A549 (cell line): ENCODE results near the gene SCNM1.

Source experiments
- EHMT2 ChIP-seq: fragments of 200-600 bp; sonication (generic); IDR thresholded peaks from 2 replicates; pipeline ENCODE4 v1.6.1; 2016; ENCODE audit warnings: antibody characterized with exemption, low read depth, mild to moderate bottlenecking, moderate library complexity
- EP300 ChIP-seq, 2 experiments: fragments of >200 bp; sonication (Bioruptor Twin); formaldehyde crosslinking; IDR thresholded peaks; 2 replicates in 1 of 2; 3 replicates in 1 of 2; pipeline ENCODE4 v1.6.1; 2016 to 2017
- ESRRA ChIP-seq: fragments of 150-350 bp; IDR thresholded peaks from 2 replicates; pipeline ENCODE4 v1.6.1; 2014; ENCODE audit warnings: mild to moderate bottlenecking, low read length, borderline replicate concordance
- HDAC2 ChIP-seq: fragments of 200-600 bp; sonication (generic); IDR thresholded peaks from 2 replicates; pipeline ENCODE4 v1.6.1; 2016
- HOXA7 ChIP-seq: fragments of 250-450 bp; sonication (Bioruptor Pico); IDR thresholded peaks from 2 replicates; pipeline ENCODE4 v1.5.0; 2020; ENCODE audit warnings: mild to moderate bottlenecking, moderate library complexity
- MAZ ChIP-seq: fragments of 150-350 bp; IDR thresholded peaks from 2 replicates; pipeline ENCODE4 v1.6.1; 2014; ENCODE audit warnings: antibody characterized with exemption, low read depth, low read length, borderline replicate concordance
- NR3C1 ChIP-seq: fragments of >200 bp; sonication (Bioruptor Twin); formaldehyde crosslinking; IDR thresholded peaks from 3 replicates; pipeline ENCODE4 v1.6.1; 2017
- POLR2A ChIP-seq: IDR thresholded peaks from 2 replicates; pipeline ENCODE4 v1.6.1; 2012; ENCODE audit warnings: mild to moderate bottlenecking, low read length
- RNF2 ChIP-seq: fragments of 200-600 bp; sonication (generic); IDR thresholded peaks from 2 replicates; pipeline ENCODE4 v1.6.1; 2016; ENCODE audit warnings: low read depth, mild to moderate bottlenecking, antibody characterized with exemption, moderate library complexity, borderline replicate concordance
- TF ChIP-seq, protein P1 (sequence below): fragments of >200 bp; sonication (Bioruptor Twin); formaldehyde crosslinking; IDR thresholded peaks from 3 replicates; pipeline ENCODE4 v1.5.1; 2016
- TF ChIP-seq, protein P2 (sequence below): fragments of 200-600 bp; sonication (generic); IDR thresholded peaks from 2 replicates; pipeline ENCODE4 v1.6.1; 2016; ENCODE audit warnings: antibody characterized with exemption, mild to moderate bottlenecking, moderate library complexity

DNA sequence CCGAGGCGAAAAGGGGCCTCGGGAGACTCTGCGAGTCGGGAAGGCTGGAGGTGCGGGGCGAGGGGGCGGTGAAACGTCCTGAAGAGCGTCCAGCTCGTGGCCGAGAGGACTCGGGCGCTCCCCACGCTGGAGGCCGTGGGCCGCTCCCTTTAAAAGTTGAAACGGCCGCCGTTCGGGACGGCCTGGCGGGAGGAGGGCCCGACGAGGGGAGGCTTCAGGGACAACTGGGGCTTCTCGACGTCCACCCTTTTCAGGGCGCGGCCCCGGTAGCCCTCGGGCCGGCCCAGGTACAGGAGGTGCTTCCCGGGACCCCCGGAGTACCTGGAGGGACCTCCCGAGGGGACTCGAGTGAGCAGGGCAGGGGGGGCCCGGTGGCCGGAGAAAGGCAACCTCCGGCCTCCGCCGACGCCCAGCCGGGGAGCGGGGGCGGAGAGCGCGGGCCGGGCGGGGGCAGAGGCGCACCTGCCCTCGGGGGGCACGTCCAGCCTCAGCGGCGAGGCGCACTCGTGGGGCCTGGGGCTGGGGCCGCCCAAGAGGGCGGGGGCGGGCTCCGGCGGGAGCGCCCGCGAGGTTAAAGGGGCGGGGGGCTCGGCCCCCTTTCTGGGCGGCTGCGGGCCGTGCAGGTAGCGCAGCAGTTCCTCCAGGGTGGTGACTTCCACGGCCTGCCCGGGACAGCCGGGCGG is 33.5 kb upstream of the SCNM1 start:
- TF ChIP-seq POLR2A (no peak), EHMT2 (no peak), MAZ (no peak), ESRRA (no peak), NR3C1 (no peak), EP300 (IDR thresholded peaks at IDR 0.05) (no peak), RNF2 (no peak), HDAC2 (no peak), HOXA7 (CRISPR knock-in tag) (no peak)
- TF ChIP-seq, protein P1, sequence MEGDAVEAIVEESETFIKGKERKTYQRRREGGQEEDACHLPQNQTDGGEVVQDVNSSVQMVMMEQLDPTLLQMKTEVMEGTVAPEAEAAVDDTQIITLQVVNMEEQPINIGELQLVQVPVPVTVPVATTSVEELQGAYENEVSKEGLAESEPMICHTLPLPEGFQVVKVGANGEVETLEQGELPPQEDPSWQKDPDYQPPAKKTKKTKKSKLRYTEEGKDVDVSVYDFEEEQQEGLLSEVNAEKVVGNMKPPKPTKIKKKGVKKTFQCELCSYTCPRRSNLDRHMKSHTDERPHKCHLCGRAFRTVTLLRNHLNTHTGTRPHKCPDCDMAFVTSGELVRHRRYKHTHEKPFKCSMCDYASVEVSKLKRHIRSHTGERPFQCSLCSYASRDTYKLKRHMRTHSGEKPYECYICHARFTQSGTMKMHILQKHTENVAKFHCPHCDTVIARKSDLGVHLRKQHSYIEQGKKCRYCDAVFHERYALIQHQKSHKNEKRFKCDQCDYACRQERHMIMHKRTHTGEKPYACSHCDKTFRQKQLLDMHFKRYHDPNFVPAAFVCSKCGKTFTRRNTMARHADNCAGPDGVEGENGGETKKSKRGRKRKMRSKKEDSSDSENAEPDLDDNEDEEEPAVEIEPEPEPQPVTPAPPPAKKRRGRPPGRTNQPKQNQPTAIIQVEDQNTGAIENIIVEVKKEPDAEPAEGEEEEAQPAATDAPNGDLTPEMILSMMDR = no peak
- TF ChIP-seq, protein P2, sequence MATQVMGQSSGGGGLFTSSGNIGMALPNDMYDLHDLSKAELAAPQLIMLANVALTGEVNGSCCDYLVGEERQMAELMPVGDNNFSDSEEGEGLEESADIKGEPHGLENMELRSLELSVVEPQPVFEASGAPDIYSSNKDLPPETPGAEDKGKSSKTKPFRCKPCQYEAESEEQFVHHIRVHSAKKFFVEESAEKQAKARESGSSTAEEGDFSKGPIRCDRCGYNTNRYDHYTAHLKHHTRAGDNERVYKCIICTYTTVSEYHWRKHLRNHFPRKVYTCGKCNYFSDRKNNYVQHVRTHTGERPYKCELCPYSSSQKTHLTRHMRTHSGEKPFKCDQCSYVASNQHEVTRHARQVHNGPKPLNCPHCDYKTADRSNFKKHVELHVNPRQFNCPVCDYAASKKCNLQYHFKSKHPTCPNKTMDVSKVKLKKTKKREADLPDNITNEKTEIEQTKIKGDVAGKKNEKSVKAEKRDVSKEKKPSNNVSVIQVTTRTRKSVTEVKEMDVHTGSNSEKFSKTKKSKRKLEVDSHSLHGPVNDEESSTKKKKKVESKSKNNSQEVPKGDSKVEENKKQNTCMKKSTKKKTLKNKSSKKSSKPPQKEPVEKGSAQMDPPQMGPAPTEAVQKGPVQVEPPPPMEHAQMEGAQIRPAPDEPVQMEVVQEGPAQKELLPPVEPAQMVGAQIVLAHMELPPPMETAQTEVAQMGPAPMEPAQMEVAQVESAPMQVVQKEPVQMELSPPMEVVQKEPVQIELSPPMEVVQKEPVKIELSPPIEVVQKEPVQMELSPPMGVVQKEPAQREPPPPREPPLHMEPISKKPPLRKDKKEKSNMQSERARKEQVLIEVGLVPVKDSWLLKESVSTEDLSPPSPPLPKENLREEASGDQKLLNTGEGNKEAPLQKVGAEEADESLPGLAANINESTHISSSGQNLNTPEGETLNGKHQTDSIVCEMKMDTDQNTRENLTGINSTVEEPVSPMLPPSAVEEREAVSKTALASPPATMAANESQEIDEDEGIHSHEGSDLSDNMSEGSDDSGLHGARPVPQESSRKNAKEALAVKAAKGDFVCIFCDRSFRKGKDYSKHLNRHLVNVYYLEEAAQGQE = no peak
